HEK293 (cell line): ENCODE measurements around the gene PARD3.

Source experiments
- CTCF ChIA-PET: fragments of 350-600 bp; formaldehyde crosslinking; extraction: SDS; loops from one replicate; lab custom pipeline; 2021; ENCODE audit warnings: antibody characterized with exemption; lab: Yijun Ruan, JAX
- POLR2A ChIA-PET: fragments of 300-600 bp; formaldehyde crosslinking; extraction: SDS; loops from one replicate; lab custom pipeline; 2020; ENCODE audit warnings: antibody characterized with exemption, inconsistent platforms; lab: Yijun Ruan, JAX
- H3K27ac ChIP-seq: fragments of 200-500 bp; sonication (Bioruptor generic); 2 replicates; pipeline ENCODE4 v1.5.1; 2014; ENCODE audit warnings: low read depth, low read length, control low read depth, inconsistent platforms; ENCODE audit errors: extremely low read depth
- H3K36me3 ChIP-seq, 2 experiments: fragments of 200-500 bp in 1 of 2; sonication (Bioruptor generic) in 1 of 2; 1 replicate in 1 of 2; 2 replicates in 1 of 2; pipeline ENCODE4 v1.5.1; 2014 to 2017; ENCODE audit warnings: inconsistent platforms in 2 of 2, low read length in 2 of 2; ENCODE audit not compliant: control insufficient read depth in 2 of 2, insufficient read depth in 1 of 2
- H3K4me1 ChIP-seq: fragments of 200-500 bp; sonication (Bioruptor generic); 2 replicates; pipeline ENCODE4 v1.5.1; 2014; ENCODE audit warnings: mild to moderate bottlenecking, low read length, inconsistent platforms; ENCODE audit not compliant: control insufficient read depth, insufficient read depth
- H3K4me3 ChIP-seq: 2 replicates; pipeline ENCODE4 v1.5.1; 2011; ENCODE audit warnings: low read depth, mild to moderate bottlenecking, control low read depth, low read length, moderate library complexity
- H3K9me3 ChIP-seq: fragments of 200-500 bp; sonication (Bioruptor generic); 2 replicates; pipeline ENCODE4 v1.5.1; 2014; ENCODE audit warnings: low read depth, low read length, inconsistent platforms; ENCODE audit not compliant: control insufficient read depth, insufficient read depth
- BCL11A ChIP-seq: fragments of 450-650 bp; formaldehyde crosslinking; IDR thresholded peaks from 2 replicates; pipeline ENCODE4 v1.5.1; 2016; ENCODE audit warnings: low read depth, missing biosample characterization, missing genetic modification characterization
- FEZF1 ChIP-seq: fragments of 450-650 bp; formaldehyde crosslinking; IDR thresholded peaks from 2 replicates; pipeline ENCODE4 v1.5.1; 2016; ENCODE audit warnings: missing biosample characterization, missing genetic modification characterization
- MZF1 ChIP-seq: fragments of 450-650 bp; formaldehyde crosslinking; IDR thresholded peaks from 2 replicates; pipeline ENCODE4 v1.5.1; 2017; ENCODE audit warnings: missing biosample characterization, missing genetic modification characterization, borderline replicate concordance
- PRDM1 ChIP-seq: fragments of 450-650 bp; formaldehyde crosslinking; IDR thresholded peaks from 2 replicates; pipeline ENCODE4; 2016; ENCODE audit warnings: missing biosample characterization, missing genetic modification characterization
- REST ChIP-seq: fragments of 450-650 bp; formaldehyde crosslinking; IDR thresholded peaks from 2 replicates; pipeline ENCODE4 v1.5.1; 2016; ENCODE audit warnings: missing biosample characterization, missing genetic modification characterization
- ZNF140 ChIP-seq: fragments of 450-650 bp; formaldehyde crosslinking; IDR thresholded peaks from 2 replicates; pipeline ENCODE4 v1.5.1; 2016; ENCODE audit warnings: missing biosample characterization, missing genetic modification characterization
- ZNF157 ChIP-seq: fragments of 450-650 bp; formaldehyde crosslinking; IDR thresholded peaks from 2 replicates; pipeline ENCODE4 v1.5.1; 2016; ENCODE audit warnings: missing biosample characterization, missing genetic modification characterization
- ZNF2 ChIP-seq: fragments of 450-650 bp; formaldehyde crosslinking; IDR thresholded peaks from 2 replicates; pipeline ENCODE4 v1.5.1; 2016; ENCODE audit warnings: missing biosample characterization, missing genetic modification characterization
- ZNF433 ChIP-seq: fragments of 450-650 bp; formaldehyde crosslinking; IDR thresholded peaks from 2 replicates; pipeline ENCODE4 v1.5.1; 2016; ENCODE audit warnings: missing biosample characterization, missing genetic modification characterization, low read depth
- ZNF48 ChIP-seq: fragments of 450-650 bp; formaldehyde crosslinking; IDR thresholded peaks from 2 replicates; pipeline ENCODE4 v1.5.1; 2016; ENCODE audit warnings: missing biosample characterization, missing genetic modification characterization
- ZNF610 ChIP-seq: fragments of 450-650 bp; formaldehyde crosslinking; IDR thresholded peaks from 2 replicates; pipeline ENCODE4 v1.5.1; 2016; ENCODE audit warnings: missing biosample characterization, missing genetic modification characterization, borderline replicate concordance
- TF ChIP-seq, protein P1 (sequence below): fragments of 450-650 bp; formaldehyde crosslinking; IDR thresholded peaks from 2 replicates; pipeline ENCODE4 v1.5.1; 2016; ENCODE audit warnings: missing biosample characterization, missing genetic modification characterization
- TF ChIP-seq, protein P2 (sequence below): fragments of 450-650 bp; formaldehyde crosslinking; IDR thresholded peaks from 2 replicates; pipeline ENCODE4 v1.5.1; 2016; ENCODE audit warnings: missing biosample characterization, missing genetic modification characterization
- TF ChIP-seq, protein P3 (sequence below): fragments of 450-650 bp; formaldehyde crosslinking; conservative IDR thresholded peaks from 2 replicates; pipeline ENCODE4 v1.5.1; 2016; ENCODE audit warnings: low read depth, missing biosample characterization, missing genetic modification characterization

The PARD3 gene

DNA sequence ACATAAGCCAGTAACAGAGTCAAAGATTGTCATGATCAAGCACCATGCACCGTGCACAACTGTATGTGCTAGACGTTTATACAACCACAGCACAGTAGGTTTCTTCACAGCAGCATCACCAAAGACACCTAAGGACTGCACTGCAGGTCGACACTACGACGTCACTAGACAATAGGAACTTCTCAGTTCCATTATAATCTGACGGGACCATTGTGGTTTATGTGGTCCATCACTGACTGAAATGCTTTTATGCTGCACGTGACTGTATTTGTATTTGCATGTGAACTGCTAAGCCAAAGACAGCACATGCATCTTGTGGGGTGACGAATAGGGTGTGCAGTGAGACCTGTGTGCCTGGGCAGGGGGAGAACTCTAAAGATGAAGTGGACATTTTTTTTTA is 164.9 kb downstream of the PARD3 start:
- TF ChIP-seq FEZF1, result no peak
- no peak for TF ChIP-seq REST (tag by site-specific recombination)
- TF ChIP-seq BCL11A (tag by site-specific recombination), result no peak
- TF ChIP-seq ZNF140 (tag by site-specific recombination), result no peak
- TF ChIP-seq, protein P1, sequence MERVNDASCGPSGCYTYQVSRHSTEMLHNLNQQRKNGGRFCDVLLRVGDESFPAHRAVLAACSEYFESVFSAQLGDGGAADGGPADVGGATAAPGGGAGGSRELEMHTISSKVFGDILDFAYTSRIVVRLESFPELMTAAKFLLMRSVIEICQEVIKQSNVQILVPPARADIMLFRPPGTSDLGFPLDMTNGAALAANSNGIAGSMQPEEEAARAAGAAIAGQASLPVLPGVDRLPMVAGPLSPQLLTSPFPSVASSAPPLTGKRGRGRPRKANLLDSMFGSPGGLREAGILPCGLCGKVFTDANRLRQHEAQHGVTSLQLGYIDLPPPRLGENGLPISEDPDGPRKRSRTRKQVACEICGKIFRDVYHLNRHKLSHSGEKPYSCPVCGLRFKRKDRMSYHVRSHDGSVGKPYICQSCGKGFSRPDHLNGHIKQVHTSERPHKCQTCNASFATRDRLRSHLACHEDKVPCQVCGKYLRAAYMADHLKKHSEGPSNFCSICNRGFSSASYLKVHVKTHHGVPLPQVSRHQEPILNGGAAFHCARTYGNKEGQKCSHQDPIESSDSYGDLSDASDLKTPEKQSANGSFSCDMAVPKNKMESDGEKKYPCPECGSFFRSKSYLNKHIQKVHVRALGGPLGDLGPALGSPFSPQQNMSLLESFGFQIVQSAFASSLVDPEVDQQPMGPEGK, result no peak
- no peak for TF ChIP-seq ZNF48 (tag by site-specific recombination)
- H3K36me3 ChIP-seq, result no peaks in the 10 kb centered on the region
- CTCF ChIA-PET, result no interaction called here
- no peaks in the 10 kb centered on the region for H3K9me3 ChIP-seq
- H3K4me3 ChIP-seq, result no peak overlapping the region
- peaks cover 2% of the 10 kb centered on the region; the same call in 1 of the 2 replicates for H3K4me1 ChIP-seq
- POLR2A ChIA-PET, result no interaction called here
- no peak overlapping the region for H3K27ac ChIP-seq

GRCh38 chr10:34649385-34649784 is 165.7 kb downstream of the PARD3 start:
- H3K4me1 ChIP-seq, result peaks cover 2% of the 10 kb centered on the region; the same call in 1 of the 2 replicates
- POLR2A ChIA-PET, result no interaction called here
- TF ChIP-seq MZF1 (tag by site-specific recombination), result no peak
- TF ChIP-seq PRDM1 (tag by site-specific recombination), result no peak
- TF ChIP-seq ZNF610 (tag by site-specific recombination), result no peak
- no peak for TF ChIP-seq ZNF2 (tag by site-specific recombination)
- no peak for TF ChIP-seq ZNF433
- H3K9me3 ChIP-seq, result no peaks in the 10 kb centered on the region
- no peak overlapping the region for H3K27ac ChIP-seq
- H3K4me3 ChIP-seq, result no peak overlapping the region
- CTCF ChIA-PET, result interaction anchor here (2.7 kb wide), 1 partner anchor 11 kb away, joined by 13 read pairs; no protein-coding TSS in a partner anchor
- no peaks in the 10 kb centered on the region for H3K36me3 ChIP-seq

DNA sequence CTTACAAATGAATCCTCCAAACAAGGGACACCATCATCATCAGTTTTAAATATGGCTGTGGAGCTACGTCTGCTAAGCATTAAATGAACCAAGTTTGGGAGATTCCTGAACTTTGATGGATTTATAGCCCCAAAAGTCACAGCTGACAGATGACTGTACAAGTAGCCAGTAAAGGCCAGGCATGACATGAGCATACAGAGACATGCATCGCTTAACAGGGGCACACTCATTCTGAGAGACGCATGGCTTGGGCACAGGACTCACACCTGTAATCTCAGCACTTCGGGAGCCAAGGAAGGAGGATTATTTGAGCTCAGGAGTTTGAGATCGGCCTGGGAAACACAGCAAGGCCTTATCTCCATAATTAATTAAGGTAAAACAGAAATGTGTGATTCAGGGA is 166.2 kb downstream of the PARD3 start:
- TF ChIP-seq ZNF157 (tag by site-specific recombination), result no peak
- TF ChIP-seq, protein P2, sequence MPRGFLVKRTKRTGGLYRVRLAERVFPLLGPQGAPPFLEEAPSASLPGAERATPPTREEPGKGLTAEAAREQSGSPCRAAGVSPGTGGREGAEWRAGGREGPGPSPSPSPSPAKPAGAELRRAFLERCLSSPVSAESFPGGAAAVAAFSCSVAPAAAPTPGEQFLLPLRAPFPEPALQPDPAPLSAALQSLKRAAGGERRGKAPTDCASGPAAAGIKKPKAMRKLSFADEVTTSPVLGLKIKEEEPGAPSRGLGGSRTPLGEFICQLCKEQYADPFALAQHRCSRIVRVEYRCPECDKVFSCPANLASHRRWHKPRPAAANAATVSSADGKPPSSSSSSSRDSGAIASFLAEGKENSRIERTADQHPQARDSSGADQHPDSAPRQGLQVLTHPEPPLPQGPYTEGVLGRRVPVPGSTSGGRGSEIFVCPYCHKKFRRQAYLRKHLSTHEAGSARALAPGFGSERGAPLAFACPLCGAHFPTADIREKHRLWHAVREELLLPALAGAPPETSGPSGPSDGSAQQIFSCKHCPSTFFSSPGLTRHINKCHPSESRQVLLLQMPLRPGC (tag by site-specific recombination), result no peak
- TF ChIP-seq, protein P3, sequence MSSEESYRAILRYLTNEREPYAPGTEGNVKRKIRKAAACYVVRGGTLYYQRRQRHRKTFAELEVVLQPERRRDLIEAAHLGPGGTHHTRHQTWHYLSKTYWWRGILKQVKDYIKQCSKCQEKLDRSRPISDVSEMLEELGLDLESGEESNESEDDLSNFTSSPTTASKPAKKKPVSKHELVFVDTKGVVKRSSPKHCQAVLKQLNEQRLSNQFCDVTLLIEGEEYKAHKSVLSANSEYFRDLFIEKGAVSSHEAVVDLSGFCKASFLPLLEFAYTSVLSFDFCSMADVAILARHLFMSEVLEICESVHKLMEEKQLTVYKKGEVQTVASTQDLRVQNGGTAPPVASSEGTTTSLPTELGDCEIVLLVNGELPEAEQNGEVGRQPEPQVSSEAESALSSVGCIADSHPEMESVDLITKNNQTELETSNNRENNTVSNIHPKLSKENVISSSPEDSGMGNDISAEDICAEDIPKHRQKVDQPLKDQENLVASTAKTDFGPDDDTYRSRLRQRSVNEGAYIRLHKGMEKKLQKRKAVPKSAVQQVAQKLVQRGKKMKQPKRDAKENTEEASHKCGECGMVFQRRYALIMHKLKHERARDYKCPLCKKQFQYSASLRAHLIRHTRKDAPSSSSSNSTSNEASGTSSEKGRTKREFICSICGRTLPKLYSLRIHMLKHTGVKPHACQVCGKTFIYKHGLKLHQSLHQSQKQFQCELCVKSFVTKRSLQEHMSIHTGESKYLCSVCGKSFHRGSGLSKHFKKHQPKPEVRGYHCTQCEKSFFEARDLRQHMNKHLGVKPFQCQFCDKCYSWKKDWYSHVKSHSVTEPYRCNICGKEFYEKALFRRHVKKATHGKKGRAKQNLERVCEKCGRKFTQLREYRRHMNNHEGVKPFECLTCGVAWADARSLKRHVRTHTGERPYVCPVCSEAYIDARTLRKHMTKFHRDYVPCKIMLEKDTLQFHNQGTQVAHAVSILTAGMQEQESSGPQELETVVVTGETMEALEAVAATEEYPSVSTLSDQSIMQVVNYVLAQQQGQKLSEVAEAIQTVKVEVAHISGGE (tag by site-specific recombination), result no peak
- CTCF ChIA-PET, result interaction anchor here (0.6 to 2.7 kb wide), 2 partner anchors 10 to 1209 kb away, joined by 3 to 13 read pairs; no protein-coding TSS in a partner anchor
- POLR2A ChIA-PET, result no interaction called here
- Histone ChIP-seq H3K4me1 (peaks cover 2% of the 10 kb centered on the region; the same call in 1 of the 2 replicates), H3K36me3 (no peaks in the 10 kb centered on the region), H3K4me3 (no peak overlapping the region), H3K9me3 (no peaks in the 10 kb centered on the region), H3K27ac (no peak overlapping the region)
